Heart left ventricle (tissue), 16 donors: ENCODE measurements around the gene ITPKA. TPM values are rescaled to one million over a fixed set of nuclear protein-coding genes. Genes with fewer than 3 reads are reported as not detected.

Source experiments
- ATAC-seq, 4 donors: fragments of 200-7000 bp; cut with Tn5 transposase; one replicate each; pipeline ENCODE4 v1.9.1; 2020 to 2022; ENCODE audit warnings: moderate library complexity in 4 of 4, mild to moderate bottlenecking in 3 of 4, moderate number of reproducible peaks in 1 of 4
- DNase-seq, 5 donors: peaks; one replicate each; pipeline ENCODE4 v3.0.0-alpha.2; 2020
- H3K27ac ChIP-seq, 12 donors: fragments of 200-600 bp; sonication (generic) in 4 of 12; one replicate each; pipeline versions ENCODE4 v1.5.0 to v1.8.0; 2016 to 2022; ENCODE audit warnings: mild to moderate bottlenecking in 2 of 12
- H3K27me3 ChIP-seq, 9 donors: fragments of 200-600 bp; sonication (generic) in 2 of 9; one replicate each; pipeline versions ENCODE4 v1.5.1 to v1.8.0; 2016 to 2022; ENCODE audit warnings: mild to moderate bottlenecking in 3 of 9
- H3K36me3 ChIP-seq, 9 donors: fragments of 200-600 bp; sonication (generic) in 2 of 9; one replicate each; pipeline versions ENCODE4 v1.5.0 to v1.8.0; 2018 to 2022; ENCODE audit warnings: mild to moderate bottlenecking in 2 of 9
- H3K4me1 ChIP-seq, 12 donors: fragments of 200-600 bp; sonication (generic) in 4 of 12; one replicate each; pipeline versions ENCODE4 v1.5.0 to v1.8.0; 2016 to 2022; ENCODE audit warnings: mild to moderate bottlenecking in 3 of 12
- H3K4me3 ChIP-seq, 12 donors: fragments of 200-600 bp; sonication (generic) in 4 of 12; one replicate each; pipeline versions ENCODE4 v1.5.0 to v1.8.0; 2017 to 2022; ENCODE audit warnings: mild to moderate bottlenecking in 9 of 12, moderate library complexity in 4 of 12
- H3K9me3 ChIP-seq, 12 donors: fragments of 200-600 bp; sonication (generic) in 4 of 12; one replicate each; pipeline versions ENCODE4 v1.5.0 to v1.8.0; 2016 to 2022; ENCODE audit warnings: mild to moderate bottlenecking in 1 of 12
- CTCF ChIP-seq, 12 donors: fragments of 200-600 bp; sonication (generic) in 4 of 12; IDR thresholded peaks; one replicate each; pipeline versions ENCODE4 v1.5.0 to v1.8.0; 2018 to 2022; ENCODE audit warnings: antibody characterized with exemption in 12 of 12, mild to moderate bottlenecking in 5 of 12
- POLR2A ChIP-seq, 2 donors: fragments of 450-650 bp; IDR thresholded peaks; one replicate each; pipeline ENCODE4 v1.6.1; 2017; ENCODE audit warnings: antibody characterized with exemption in 2 of 2, mild to moderate bottlenecking in 2 of 2, moderate library complexity in 2 of 2
- WGBS, 4 donors: extraction: QIAGEN DNeasy Blood & Tissue Kit in 2 of 4; methylation state at CpG; one replicate each; pipeline versions ENCODE4 v1.1.5 to v1.1.7; 2013 to 2018; 5-methylcytosine and 5-hydroxymethylcytosine counted together
- intact Hi-C, 10 donors: fragments of 100-400 bp; cut with DNase I; formaldehyde crosslinking; loops; one replicate each; pipeline versions ENCODE4 v1.11.1 to v1.14.2; 2022
- polyA plus RNA-seq, 2 donors: library from polyadenylated mRNA; stranded (reverse); fragments of 200-250 nt; gene quantifications; one replicate each; pipeline ENCODE4 v1.2.3, GENCODE V29; 2013
- total RNA-seq, 9 donors: library from RNA; depleted of rRNA in 2 of 9; stranded (reverse); fragments of >200 nt in 2 of 9; fragmentation: NEBNext Ultra II Directional in 3 of 9; extraction: Animal tissue kit (Norgen Biotek cat#: 25700) in 3 of 9; gene quantifications; one replicate each; pipeline versions ENCODE4 v1.1.0 to v1.2.4, GENCODE V29; 2016 to 2023
- donor health status: ischemic (EF 13 %, LVEDD 7.1; RV severe dilation, severe dysfunction).
- donor health status: healthy with polysubstance abuse.
- donor health status: DM: no; HTN: yes; CAD: no.
- donor health status: DM: no; HTN: no; CAD: no.
- donor health status: ischemic (EF 25% LVEDD 6.9; RV normal size, moderate dysfunction).
- donor health status: ischemic (EF 25% LVEDD 5.7; RV mildly dilated, moderate dysfunction).
- donor health status: healthy.
- donor health status: DM: yes; HTN: yes; CAD: no.
- donor health status: ischemic (EF 35%, LVEDD 5.7; RV mildly dilated, moderate dysfunction).
- donor health status: nonischemic (EF 11% LVEDD 7.7; RV severe dilation, severe dysfunction).
- donor health status: DM: yes; HTN: yes; CAD: no.
- donor health status: PGD.
- donor health status: ischemic (EF 29% LVEDD 5.4; RV normal size, mild dysfunction).
- donor health status: nonischemic (EF 23%, LVEDD 6.1; RV moderate dilation, normal function).

Gene ITPKA
- total and polyA plus RNA-seq, 11 donors: 0.80 to 12.5 (median 4.9) TPM

DNA sequence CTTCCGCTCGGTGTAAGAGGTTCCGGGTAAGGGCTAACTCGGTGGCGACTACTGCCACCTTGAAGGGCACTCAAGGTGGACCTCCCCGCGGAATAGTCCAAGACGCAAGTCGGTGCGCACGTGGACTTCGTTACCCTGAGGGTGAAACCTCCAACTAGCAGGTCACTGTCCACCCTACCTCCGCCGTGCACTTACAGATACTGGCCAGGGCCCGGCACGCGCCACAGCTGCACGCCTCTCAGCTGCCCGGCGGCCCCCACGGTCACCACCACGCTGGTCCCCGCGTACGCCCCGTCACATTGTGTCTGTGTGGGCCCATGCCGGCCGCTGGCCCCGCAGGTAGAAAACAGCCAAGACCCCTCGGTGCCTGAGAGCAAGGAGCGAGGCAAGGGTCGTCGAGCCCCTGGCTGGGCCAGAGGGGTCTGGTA lies 18.9 kb downstream of the ITPKA start:
- Histone ChIP-seq H3K36me3 (peaks cover 0 to 13% (median 2%) of the 10 kb centered on the region in 9 donors), H3K27ac (no peak overlapping the region), H3K4me3 (peak overlapping the region; percentile 29 to 57 (median 43)), H3K4me1 (peaks cover 0 to 32% (median 24%) of the 10 kb centered on the region in 12 donors), H3K27me3 (peaks cover 15 to 36% (median 28%) of the 10 kb centered on the region in 9 donors), H3K9me3 (no peaks in the 10 kb centered on the region)
- WGBS, 4 donors: 6 to 11% (median 9%) methylated on average over 16 to 33 of the region's 33 CpGs
- DNase-seq: no peak
- TF ChIP-seq CTCF (IDR thresholded peaks at IDR 0.05) (no peak), POLR2A (IDR thresholded peaks at IDR 0.05) (no peak)
- intact Hi-C loops: no loop called here
- ATAC-seq: peak in 2 of 4 donors; percentile 18 to 25

- Histone ChIP-seq H3K9me3 (no peaks in the 10 kb centered on the region), H3K36me3 (peaks cover 0 to 18% (median 4%) of the 10 kb centered on the region in 9 donors), H3K27me3 (peaks cover 15 to 36% (median 28%) of the 10 kb centered on the region in 9 donors), H3K4me1 (peaks cover 0 to 32% (median 24%) of the 10 kb centered on the region in 12 donors), H3K27ac (no peak overlapping the region), H3K4me3 (peak overlapping the region; percentile 29 to 57 (median 43))
- intact Hi-C loops: no loop called here
- 1 to 2% (median 1%) methylated on average over 34 to 40 of the region's 40 CpGs for WGBS, 4 donors
- ATAC-seq: peak in 2 of 4 donors; percentile 42 to 54
- TF ChIP-seq CTCF (IDR thresholded peaks at IDR 0.05): no peak
- no peak for TF ChIP-seq POLR2A (IDR thresholded peaks at IDR 0.05)
- DNase-seq: peak in 1 of 5 donors; percentile 43
Measured at GRCh38 chr15:41512940-41513505, 19.3 kb downstream of the ITPKA start.

- Histone ChIP-seq H3K4me1 (peaks cover 0 to 32% (median 24%) of the 10 kb centered on the region in 12 donors), H3K4me3 (peak within 1 kb of the TSS; percentile 29 to 57 (median 43)), H3K36me3 (peaks cover 0 to 19% (median 4%) of the 10 kb centered on the region in 9 donors), H3K27me3 (peaks cover 15 to 36% (median 28%) of the 10 kb centered on the region in 9 donors), H3K9me3 (no peaks in the 10 kb centered on the region), H3K27ac (no peak within 1 kb of the TSS)
- no peak for TF ChIP-seq POLR2A (IDR thresholded peaks at IDR 0.05)
- TF ChIP-seq CTCF (IDR thresholded peaks at IDR 0.05): no peak
- ATAC-seq (peak in 3 of 4 donors; percentile 9 to 55 (median 27)), DNase-seq (peak in 2 of 5 donors; percentile 56 to 67)
- WGBS, 4 donors: 8 to 25% (median 10%) methylated on average over 8 to 33 of the region's 33 CpGs
- intact Hi-C loops: no loop called here
Measured at GRCh38 chr15:41513506-41514227, 20.0 kb downstream of the ITPKA start, which contains the start of gene LTK. Gene LTK, minus strand, starts transcription at chr15:41513827. Its CDS starts 118 bp downstream, at chr15:41513709.

DNA sequence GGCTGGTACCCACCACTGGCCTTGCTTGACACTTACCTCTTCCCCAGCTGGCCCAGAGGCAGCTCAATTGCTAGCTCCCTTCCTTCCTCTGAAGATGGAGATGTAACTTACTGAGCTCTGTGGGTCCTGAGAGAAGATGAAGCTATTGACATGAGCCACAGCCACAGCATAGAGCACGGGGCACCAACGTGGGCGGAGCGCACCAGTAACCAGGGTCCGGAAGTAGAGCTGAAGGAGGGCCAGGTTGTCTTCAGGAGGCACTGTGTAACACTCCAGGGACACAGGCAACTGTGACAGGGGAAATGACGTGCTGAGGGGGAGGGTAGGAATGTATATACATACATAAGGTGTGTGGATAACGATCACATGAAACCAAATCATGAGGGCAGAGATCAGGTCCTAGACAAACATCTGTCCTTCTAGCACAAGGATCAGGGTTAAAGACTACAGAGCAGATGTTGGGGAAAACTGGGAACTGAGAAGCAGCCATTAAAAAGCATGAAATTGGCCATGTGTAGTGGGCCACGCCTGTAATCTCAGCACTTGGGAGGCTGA lies 24.3 kb downstream of the ITPKA start:
- Histone ChIP-seq H3K36me3 (peaks cover 0 to 39% (median 19%) of the 10 kb centered on the region in 9 donors), H3K27me3 (peaks cover 0 to 13% (median 9%) of the 10 kb centered on the region in 9 donors), H3K4me1 (peaks cover 0 to 12% (median 10%) of the 10 kb centered on the region in 12 donors), H3K9me3 (no peaks in the 10 kb centered on the region), H3K27ac (no peak overlapping the region), H3K4me3 (no peak overlapping the region)
- ATAC-seq (no peak), DNase-seq (no peak)
- WGBS, 4 donors: 93 to 97% (median 94%) methylated on average over 8 of the region's 8 CpGs
- TF ChIP-seq POLR2A (IDR thresholded peaks at IDR 0.05): no peak
- TF ChIP-seq CTCF (IDR thresholded peaks at IDR 0.05): no peak
- intact Hi-C loops: no loop called here
